ENCODE data around the gene KDM5A.
A peak's percentile ranks its signal among the peaks of the same experiment; 100 is the strongest.

GRCh38 chr12:401235-402028 lies 12.3 kb upstream of the KDM5A start, which contains the start of gene CCDC77:
- peak; percentile 37 for TF ChIP-seq CTCF (IDR thresholded peaks at IDR 0.05)
- no peak for TF ChIP-seq EZH2 (IDR thresholded peaks at IDR 0.05)
